SJSA1 (cell line): ENCODE data around the gene RANBP17. TPM values are rescaled to one million over a fixed set of nuclear protein-coding genes. Genes with fewer than 3 reads are reported as not detected.
"Not testable (repeated sequence)": the region's sequence is repeated elsewhere in the genome, so short reads cannot be mapped to it uniquely, and the experiment has no call there.

ENCODE experiments used
- DNase-seq, 2 experiments: peaks; one replicate each; pipeline ENCODE4 v3.0.0-alpha.2; 2015 to 2020; ENCODE audit warnings: low spot score in 2 of 2, low read depth in 1 of 2
- H3K27ac ChIP-seq: fragments of 250-450 bp; sonication (Bioruptor Pico); 2 replicates; pipeline ENCODE4 v1.5.1; 2020; ENCODE audit warnings: mild to moderate bottlenecking, moderate library complexity
- H3K27me3 ChIP-seq: fragments of 250-450 bp; sonication (Bioruptor Pico); replicated peaks from 2 replicates; pipeline ENCODE4 v1.5.1; 2020; ENCODE audit warnings: mild to moderate bottlenecking, moderate library complexity
- H3K36me3 ChIP-seq: fragments of 250-450 bp; sonication (Bioruptor Pico); 2 replicates; pipeline ENCODE4 v1.5.1; 2020; ENCODE audit warnings: mild to moderate bottlenecking
- H3K4me1 ChIP-seq: fragments of 250-450 bp; sonication (Bioruptor Pico); replicated peaks from 2 replicates; pipeline ENCODE4 v1.6.1; 2021; ENCODE audit warnings: mild to moderate bottlenecking
- H3K4me3 ChIP-seq: fragments of 250-450 bp; sonication (Bioruptor Pico); 2 replicates; pipeline ENCODE4 v1.5.1; 2020; ENCODE audit warnings: mild to moderate bottlenecking
- H3K9me3 ChIP-seq: fragments of 250-450 bp; sonication (Bioruptor Pico); replicated peaks from 2 replicates; pipeline ENCODE4 v1.5.1; 2020; ENCODE audit warnings: mild to moderate bottlenecking
- total RNA-seq: library from RNA; depleted of rRNA; stranded (reverse); fragments of >200 nt; shearing (Covaris generic); gene quantifications from 2 replicates; pipeline ENCODE4 v1.2.3, GENCODE V29; 2014; rRNA removed

RANBP17 gene
- total RNA-seq: 21.1 and 24.6 TPM in 2 replicates

DNA sequence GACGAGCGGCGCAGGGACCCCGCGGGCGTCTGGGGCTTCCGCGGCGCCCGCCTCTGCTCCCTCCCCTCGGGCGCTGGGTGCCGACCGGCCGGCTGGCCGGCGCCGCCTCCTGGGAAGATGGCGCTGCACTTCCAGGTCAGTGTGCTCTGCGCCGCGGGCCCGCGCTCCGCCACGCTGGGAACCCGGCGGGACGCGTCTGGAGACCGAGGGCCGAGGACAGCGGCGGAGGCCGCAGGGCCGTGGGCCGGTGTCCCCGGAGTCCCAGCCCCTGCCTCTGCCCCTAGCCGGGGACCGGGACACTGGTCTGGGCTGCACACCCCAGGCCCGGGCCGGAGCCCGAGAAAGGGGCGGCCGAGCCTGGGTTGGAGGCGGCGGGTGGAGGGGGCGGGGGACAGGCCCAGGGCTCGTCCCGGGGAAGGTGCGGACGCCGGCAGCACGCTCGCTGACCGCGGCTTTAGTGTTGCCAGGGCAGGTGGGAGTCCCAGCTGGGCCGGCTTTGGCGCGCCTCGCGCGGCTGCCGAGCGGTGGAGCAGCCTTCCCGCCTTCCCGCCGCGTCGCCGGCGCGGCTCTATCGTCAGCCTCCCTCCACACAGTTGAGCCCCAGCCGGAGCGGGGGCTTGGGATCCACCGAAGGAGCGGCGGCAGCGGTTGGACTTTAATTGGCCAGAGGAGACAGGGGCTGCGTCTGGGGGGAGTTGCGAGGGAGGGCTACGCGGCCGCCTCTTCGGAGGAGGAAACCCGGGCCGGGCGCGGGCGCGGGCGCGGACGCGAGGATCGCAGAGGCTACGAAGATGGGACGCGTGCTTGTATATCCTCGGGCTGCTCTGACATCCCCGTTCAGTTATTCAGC, at the start of gene RANBP17:
Gene RANBP17, plus strand, starts transcription at position 102 of the 850 bp plus-strand sequence.
- peaks cover 17% of the 10 kb centered on the region for H3K9me3 ChIP-seq
- DNase-seq: peak; percentile 78 to 80

DNA sequence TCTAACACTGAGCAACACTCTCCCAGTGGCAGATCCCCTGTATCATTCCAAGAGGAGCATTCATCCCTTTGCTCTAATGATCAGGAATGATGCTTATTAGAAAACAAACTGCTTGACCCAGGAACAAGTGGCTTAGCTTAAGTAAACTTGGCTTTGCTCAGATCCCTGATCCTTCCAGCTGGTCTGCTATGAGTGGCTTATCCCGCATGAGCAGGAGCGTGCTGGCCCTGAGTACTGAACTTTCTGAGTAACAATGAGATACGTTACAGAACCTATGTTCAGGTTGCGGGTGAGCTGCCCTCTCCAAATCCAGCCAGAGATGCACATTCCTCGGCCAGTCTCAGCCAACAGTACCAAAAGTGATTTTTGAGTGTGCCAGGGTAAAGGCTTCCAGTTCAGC, 48.6 kb upstream of the RANBP17 start:
- DNase-seq: no peak
- no peaks in the 10 kb centered on the region for H3K9me3 ChIP-seq
- H3K4me3 ChIP-seq: no peak overlapping the region
- H3K36me3 ChIP-seq: no peaks in the 10 kb centered on the region
- H3K27ac ChIP-seq: no peak overlapping the region
- H3K4me1 ChIP-seq: no peaks in the 10 kb centered on the region
- H3K27me3 ChIP-seq: 0 out of 2 replicates have a peak, but pooled peaks cover 2% of the 10 kb centered on the region

More for the DNA sequence above, at the start of gene RANBP17:
- H3K36me3 ChIP-seq: peaks cover 13% of the 10 kb centered on the region
- H3K4me1 ChIP-seq: peaks cover 20% of the 10 kb centered on the region
- H3K4me3 ChIP-seq: peak within 1 kb of the TSS; percentile 95
- peak within 1 kb of the TSS; percentile 84 for H3K27ac ChIP-seq
- H3K27me3 ChIP-seq: no peaks in the 10 kb centered on the region

DNA sequence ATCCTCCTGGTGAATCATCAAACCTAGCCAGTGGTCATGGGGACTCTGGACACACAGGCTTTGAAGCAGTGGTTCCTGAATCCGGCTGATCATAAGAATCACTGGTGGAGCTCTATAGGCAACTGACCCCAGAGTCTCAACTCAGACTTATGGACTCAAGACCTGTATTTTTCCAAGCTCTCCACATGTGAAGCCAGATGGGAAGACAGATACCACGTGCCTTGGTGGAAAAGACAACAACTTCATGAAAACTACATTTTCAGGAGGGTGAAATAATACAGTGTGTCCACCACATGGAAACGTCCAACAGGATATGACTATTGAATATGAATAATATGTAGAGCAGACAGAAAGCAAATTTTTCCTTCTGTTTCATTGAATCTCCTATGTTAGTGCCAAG, 44.6 kb upstream of the RANBP17 start:
- H3K9me3 ChIP-seq: no peaks in the 10 kb centered on the region
- H3K4me1 ChIP-seq: no peaks in the 10 kb centered on the region
- no peaks in the 10 kb centered on the region; the same call in 1 of the 2 replicates for H3K27me3 ChIP-seq
- no peak overlapping the region for H3K4me3 ChIP-seq
- H3K27ac ChIP-seq: no peak overlapping the region
- no peak for DNase-seq
- no peaks in the 10 kb centered on the region for H3K36me3 ChIP-seq

DNA sequence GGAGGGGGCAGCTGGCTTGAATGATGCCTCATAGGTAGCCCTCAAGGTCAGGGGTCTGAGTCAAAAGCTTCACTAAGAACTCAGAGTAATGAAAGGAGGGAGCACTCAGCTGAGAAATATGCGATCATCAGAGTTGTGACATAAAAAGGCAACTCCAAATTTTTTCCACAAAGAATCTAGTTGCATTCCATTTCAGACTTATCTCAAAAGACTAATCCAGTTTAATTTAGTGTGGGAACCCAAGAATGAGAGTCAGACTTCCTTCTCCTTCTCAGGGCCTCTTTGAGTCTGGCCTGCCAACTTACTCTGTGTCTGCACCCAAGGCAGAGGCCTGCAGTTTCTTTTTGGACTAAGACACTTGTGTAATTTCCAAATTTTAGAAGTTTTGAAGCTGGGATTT, 43.6 kb upstream of the RANBP17 start:
- Histone ChIP-seq H3K36me3 (no peaks in the 10 kb centered on the region), H3K4me3 (no peak overlapping the region), H3K9me3 (no peaks in the 10 kb centered on the region), H3K27ac (no peak overlapping the region), H3K27me3 (no peaks in the 10 kb centered on the region; the same call in 1 of the 2 replicates), H3K4me1 (no peaks in the 10 kb centered on the region)
- no peak for DNase-seq

DNA sequence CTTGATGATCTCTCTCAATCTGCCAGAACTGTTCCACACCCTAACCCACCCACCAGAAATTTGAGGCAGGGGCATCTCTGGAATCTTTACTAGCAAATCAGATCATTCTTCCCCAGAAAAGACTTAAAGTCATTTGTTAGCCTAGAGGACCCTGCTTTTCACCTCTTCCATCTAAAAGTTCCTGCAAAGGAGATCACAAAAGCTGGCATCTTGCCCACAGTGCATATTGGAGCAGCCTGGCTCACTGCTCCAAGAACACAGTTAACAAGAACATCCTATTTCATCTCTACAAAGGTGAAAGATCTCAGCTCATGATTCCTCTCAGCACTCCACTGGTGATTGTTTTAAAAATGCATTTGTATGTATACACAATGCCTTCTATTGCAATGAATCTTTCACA, 42.0 kb upstream of the RANBP17 start:
- Histone ChIP-seq H3K27me3 (no peaks in the 10 kb centered on the region; the same call in 1 of the 2 replicates), H3K27ac (no peak overlapping the region), H3K9me3 (no peaks in the 10 kb centered on the region), H3K4me1 (no peaks in the 10 kb centered on the region), H3K36me3 (no peaks in the 10 kb centered on the region), H3K4me3 (no peak overlapping the region)
- no peak for DNase-seq

DNA sequence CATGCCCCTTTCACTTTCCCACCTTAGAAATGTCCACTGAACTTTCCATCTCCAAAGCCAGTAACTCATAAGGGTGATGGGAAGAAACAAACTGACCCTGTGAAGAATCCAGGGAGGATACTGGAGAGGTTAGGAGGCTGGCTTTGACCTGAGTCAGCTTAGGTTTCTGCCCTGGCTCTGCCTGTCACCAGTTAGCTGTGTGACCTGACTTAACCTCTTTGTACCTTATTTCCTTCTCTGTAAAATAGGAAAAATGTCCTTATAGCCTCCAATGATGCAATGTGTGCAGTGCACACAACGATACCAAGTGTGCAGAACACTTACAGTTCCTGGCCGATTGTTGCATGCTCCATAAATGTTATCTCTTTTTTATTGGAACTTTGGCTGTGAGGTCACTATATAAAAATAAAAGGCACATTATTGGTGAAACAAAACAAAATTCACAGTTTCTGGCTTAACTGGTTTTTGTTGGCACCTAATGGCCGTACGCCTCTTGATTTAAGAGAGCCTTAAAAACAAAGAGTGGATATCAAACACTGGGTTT, 40.5 kb upstream of the RANBP17 start:
- Histone ChIP-seq H3K9me3 (no peaks in the 10 kb centered on the region; the same call in 1 of the 2 replicates), H3K4me1 (no peaks in the 10 kb centered on the region), H3K4me3 (no peak overlapping the region), H3K27ac (no peak overlapping the region), H3K36me3 (no peaks in the 10 kb centered on the region), H3K27me3 (no peaks in the 10 kb centered on the region; the same call in 1 of the 2 replicates)
- no peak for DNase-seq

DNA sequence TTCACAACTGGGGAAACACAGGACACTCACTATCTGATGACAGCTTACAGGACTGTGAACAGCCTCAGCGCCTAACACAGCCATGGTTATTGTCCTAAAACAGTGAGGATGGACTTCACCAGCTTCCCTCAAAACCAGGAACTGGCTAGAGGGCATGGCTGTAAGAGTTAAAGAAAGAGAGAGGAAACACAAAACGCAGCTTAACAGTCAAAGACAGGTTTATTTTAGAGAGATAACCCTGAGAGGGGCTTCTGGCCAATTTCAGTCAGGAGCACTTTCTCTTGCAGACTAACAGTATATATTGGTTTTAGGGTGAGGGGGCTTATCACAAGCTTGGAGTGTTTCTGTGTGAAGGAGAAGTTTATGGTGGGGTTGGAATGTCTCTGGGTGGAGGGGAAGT, 35.7 kb upstream of the RANBP17 start:
- H3K4me1 ChIP-seq: no peaks in the 10 kb centered on the region
- no peak overlapping the region for H3K27ac ChIP-seq
- H3K9me3 ChIP-seq: no peaks in the 10 kb centered on the region; the same call in 1 of the 2 replicates
- no peaks in the 10 kb centered on the region for H3K36me3 ChIP-seq
- no peak overlapping the region for H3K4me3 ChIP-seq
- no peak for DNase-seq
- H3K27me3 ChIP-seq: no peaks in the 10 kb centered on the region; the same call in 1 of the 2 replicates

DNA sequence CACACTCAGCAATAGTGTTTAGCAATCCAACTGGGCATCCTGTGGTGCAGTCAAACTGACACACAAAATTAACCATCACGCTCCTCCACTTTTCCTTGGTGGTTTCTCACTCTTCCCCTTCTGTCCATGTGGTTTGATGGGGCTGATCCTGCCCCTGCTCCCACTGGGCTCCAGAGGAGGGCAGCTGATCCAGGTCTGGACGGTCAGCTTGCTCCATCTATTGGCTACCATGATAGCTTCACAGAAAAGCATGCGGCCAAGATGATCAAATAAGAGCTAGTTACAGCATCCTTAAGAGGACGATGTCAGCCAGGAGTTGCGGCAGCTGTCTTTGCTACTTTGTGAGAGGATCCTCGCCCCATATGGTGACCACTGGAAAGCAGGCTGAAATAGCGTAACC, 29.6 kb upstream of the RANBP17 start:
- DNase-seq: no peak
- Histone ChIP-seq H3K9me3 (no peaks in the 10 kb centered on the region), H3K4me1 (no peaks in the 10 kb centered on the region), H3K27ac (no peak overlapping the region), H3K36me3 (no peaks in the 10 kb centered on the region), H3K4me3 (no peak overlapping the region), H3K27me3 (no peaks in the 10 kb centered on the region)

DNA sequence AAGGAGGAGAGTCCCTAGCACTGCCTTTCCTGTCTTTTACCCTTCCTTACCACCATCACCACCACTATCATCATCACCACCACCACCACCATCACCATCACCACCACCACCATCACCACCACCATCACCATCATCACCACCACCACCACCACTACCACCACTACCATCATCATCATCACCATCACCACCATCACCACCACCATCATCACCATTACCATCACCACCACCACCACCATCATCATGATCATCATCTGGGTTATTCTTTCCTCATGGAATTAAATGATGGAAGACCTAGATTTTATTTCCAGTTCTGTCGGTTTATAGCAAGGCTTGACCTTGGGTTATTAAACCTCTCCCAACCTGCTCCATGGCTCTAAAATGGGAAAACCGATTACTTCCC, 27.8 kb upstream of the RANBP17 start:
- DNase-seq, H3K27ac ChIP-seq: not testable (repeated sequence)

DNA sequence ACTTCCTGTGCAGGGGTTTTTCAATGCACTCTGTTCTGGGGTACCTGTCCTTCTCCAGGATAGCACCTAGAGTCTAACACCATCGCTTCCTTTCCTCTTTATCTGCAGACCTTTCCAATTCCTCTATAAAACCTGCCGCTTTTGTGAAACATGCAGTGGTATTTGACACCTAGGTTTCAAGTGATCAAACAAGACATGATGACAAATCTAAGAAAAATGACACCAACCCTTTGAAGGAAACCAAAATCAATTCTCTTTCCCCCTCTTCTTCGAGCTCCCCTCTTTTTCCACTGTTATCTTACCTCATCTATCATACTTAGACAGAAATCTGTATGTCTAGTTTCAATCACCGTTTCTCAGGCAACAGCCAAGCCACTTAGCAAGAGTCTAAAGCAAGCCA, 25.6 kb upstream of the RANBP17 start:
- Histone ChIP-seq H3K4me3 (no peak overlapping the region), H3K27ac (no peak overlapping the region)
- no peak for DNase-seq

More for the DNA sequence above, 27.8 kb upstream of the RANBP17 start:
- not testable (repeated sequence) for H3K36me3 ChIP-seq, H3K4me3 ChIP-seq, H3K4me1 ChIP-seq, H3K9me3 ChIP-seq, H3K27me3 ChIP-seq

DNA sequence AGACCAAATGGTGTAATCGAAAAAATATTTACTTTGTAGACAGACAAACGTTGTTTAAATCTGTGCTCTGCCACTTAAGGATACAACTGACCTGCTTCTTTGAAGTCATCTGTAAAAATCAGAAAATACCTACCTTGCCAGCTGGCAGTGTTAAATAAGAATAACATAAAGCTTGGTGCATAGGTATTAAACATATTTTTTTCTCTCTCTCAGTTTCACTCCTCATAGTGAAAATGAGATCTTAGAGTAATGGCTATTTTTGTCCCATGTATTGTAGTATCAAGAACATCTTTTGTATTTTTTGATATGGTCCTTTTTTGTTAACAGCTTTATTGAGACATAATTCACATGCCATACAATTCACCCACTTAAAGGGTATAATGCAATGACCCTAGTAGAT, 17.9 kb upstream of the RANBP17 start:
- DNase-seq: no peak
- peaks cover 11% of the 10 kb centered on the region for H3K4me1 ChIP-seq
- H3K27ac ChIP-seq: no peak overlapping the region

More for the DNA sequence above, 25.6 kb upstream of the RANBP17 start:
- Histone ChIP-seq H3K4me1 (no peaks in the 10 kb centered on the region), H3K27me3 (no peaks in the 10 kb centered on the region; the same call in 1 of the 2 replicates), H3K9me3 (no peaks in the 10 kb centered on the region), H3K36me3 (no peaks in the 10 kb centered on the region)

DNA sequence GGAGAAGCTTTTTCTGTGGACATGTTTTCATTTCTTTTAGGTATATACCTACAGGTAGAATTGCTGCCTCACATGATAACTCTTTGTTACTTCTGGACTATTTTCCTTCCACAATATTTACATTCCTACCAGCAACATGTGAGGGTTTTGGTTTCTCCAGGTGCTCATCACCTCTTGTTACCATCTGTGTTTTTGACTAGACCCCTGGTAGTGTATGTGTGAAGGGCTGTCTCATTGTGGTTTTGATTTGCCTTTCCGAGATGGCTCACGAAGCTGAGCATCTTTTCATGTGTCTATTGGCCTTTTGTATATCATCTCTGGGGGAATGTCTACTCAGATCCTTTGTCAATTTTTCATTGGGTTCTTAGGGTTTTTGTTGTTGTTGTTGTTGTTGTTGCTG, 17.2 kb upstream of the RANBP17 start:
- H3K27ac ChIP-seq: no peak overlapping the region
- no peak overlapping the region for H3K4me3 ChIP-seq

More for the DNA sequence above, 17.9 kb upstream of the RANBP17 start:
- Histone ChIP-seq H3K9me3 (no peaks in the 10 kb centered on the region), H3K27me3 (no peaks in the 10 kb centered on the region), H3K4me3 (no peak overlapping the region), H3K36me3 (no peaks in the 10 kb centered on the region)

DNA sequence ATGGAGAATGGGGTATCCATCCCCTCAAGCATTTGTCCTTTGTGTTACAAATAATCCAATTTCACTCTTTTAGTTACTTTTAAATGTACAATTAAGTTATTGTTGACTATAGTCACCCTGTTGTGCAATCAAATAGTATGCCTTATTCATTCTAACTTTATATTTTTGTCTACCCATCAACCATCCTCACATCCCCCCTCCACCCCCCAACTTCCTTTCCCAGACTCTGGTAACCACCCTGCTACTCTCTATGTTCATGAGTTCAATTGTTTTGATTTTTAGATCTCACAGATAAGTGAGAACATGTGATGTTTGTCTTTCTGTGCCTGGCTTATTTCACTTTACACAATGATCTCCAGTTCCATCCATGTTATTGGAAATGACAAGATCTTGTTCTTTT, 15.4 kb upstream of the RANBP17 start:
- no peaks in the 10 kb centered on the region; the same call in 1 of the 2 replicates for H3K27me3 ChIP-seq
- H3K27ac ChIP-seq: no peak overlapping the region
- no peaks in the 10 kb centered on the region for H3K36me3 ChIP-seq
- peaks cover 11% of the 10 kb centered on the region for H3K4me1 ChIP-seq
- no peaks in the 10 kb centered on the region for H3K9me3 ChIP-seq
- no peak overlapping the region for H3K4me3 ChIP-seq
- no peak for DNase-seq

More for the DNA sequence above, 17.2 kb upstream of the RANBP17 start:
- H3K36me3 ChIP-seq: no peaks in the 10 kb centered on the region
- no peaks in the 10 kb centered on the region for H3K27me3 ChIP-seq
- no peaks in the 10 kb centered on the region for H3K9me3 ChIP-seq
- peaks cover 11% of the 10 kb centered on the region for H3K4me1 ChIP-seq
- DNase-seq: no peak

DNA sequence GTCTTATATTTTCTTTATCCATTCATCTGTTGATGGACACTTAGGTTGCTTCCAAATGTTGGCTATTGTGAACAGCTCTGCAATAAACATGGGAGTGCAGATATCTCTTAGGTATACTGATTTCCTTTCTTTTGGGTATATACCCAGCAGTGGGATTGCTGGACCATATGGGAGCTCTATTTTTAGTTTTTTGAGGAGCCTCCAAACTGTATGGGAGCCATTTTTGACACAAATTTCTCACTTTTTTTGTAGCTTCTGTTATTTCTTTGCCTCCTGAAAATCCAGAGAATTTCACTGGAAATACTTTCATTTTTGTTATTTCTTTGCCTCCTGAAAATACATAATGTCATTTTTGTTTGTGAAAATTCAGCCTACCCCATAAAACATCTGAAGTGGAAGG, 15.0 kb upstream of the RANBP17 start:
- no peak for DNase-seq
- H3K4me1 ChIP-seq: peaks cover 11% of the 10 kb centered on the region
- H3K27ac ChIP-seq: no peak overlapping the region
- no peaks in the 10 kb centered on the region for H3K36me3 ChIP-seq
- H3K9me3 ChIP-seq: no peaks in the 10 kb centered on the region
- no peaks in the 10 kb centered on the region; the same call in 1 of the 2 replicates for H3K27me3 ChIP-seq
- H3K4me3 ChIP-seq: no peak overlapping the region
